ENCODE measurements around the gene THAP10.
"Not testable (repeated sequence)": the region's sequence is repeated elsewhere in the genome, so short reads cannot be mapped to it uniquely, and the experiment has no call there.

The THAP10 gene

DNA sequence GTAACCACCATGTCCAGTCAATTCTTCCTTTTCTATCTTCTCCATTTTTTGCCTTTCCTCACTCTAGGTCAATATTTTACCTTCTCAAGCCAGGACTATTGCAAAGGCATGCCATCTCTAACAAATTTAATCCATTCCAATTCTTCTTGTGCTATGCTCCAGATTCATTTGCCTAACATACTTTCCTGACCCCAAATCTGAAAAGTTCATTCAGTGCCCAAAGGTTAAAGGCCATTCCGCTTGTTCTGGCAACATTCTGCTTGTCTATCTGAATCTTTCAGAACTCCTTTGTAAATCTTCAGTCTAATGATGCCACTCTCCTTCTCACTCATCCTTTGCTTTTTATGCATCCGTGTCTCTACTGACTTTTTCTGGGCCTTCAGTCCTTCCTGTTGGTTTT is 15.6 kb downstream of the THAP10 start:
- DNase-seq (ENCODE audit: low spot score), result no peak

GRCh38 chr15:70876011-70876410 is 16.2 kb downstream of the THAP10 start:
- no peak for DNase-seq (ENCODE audit: low spot score)

- no peak for DNase-seq (ENCODE audit: low spot score)
Observed at GRCh38 chr15:70875001-70875782, 17.0 kb downstream of the THAP10 start.

- DNase-seq (ENCODE audit: low spot score), result no peak
Observed at GRCh38 chr15:70873232-70874054, 18.8 kb downstream of the THAP10 start.

GRCh38 chr15:70871490-70871889 is 20.7 kb downstream of the THAP10 start:
- DNase-seq (ENCODE audit: low spot score), result not testable (repeated sequence)

- no peak for DNase-seq (ENCODE audit: low spot score)
Observed at GRCh38 chr15:70870051-70870450, 22.2 kb downstream of the THAP10 start.

DNA sequence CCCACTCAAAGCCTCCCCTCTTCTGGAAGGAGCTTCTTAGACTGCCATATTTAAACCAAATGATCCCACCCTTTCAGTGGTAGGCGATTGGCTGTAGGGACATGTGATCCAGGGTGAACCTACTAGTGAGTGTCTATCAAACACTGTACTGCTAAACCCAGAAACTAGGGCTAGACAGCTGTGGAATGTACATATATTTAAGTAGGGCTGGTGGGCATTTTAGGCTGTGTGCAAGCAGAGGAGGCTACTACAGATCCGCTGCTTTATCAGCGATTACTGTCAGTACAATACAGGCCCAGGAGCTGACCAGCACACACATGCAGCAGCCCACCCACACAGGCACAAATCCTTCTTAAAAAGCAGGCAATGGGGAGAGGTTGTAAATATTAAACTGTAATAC is 22.9 kb downstream of the THAP10 start:
- no peak for DNase-seq (ENCODE audit: low spot score)

DNA sequence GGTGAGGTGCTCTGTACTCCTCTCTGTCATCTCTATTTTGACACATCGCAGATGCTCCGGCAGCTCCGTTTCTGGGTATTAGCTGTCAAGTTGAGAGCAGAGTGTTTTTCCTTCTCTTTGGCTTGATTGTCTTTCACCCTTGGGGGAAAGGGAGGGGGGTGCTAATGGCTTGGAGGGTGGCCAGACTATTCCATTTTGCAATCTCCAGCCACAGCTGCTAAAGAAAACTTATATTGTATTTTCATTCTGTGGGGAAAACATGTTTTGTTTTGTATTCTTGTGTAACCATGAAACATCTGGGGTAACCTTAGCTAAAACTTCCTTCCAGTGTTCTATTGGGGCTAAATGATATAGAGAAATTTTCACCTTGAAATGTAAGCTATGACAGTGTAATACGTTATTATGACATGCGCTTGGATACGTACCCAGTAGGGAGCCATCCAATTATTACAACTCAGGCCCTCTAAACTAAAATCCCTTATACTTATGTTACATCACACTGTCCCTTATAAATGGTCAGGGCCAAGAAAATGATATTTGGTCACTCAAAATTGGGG is 24.2 kb downstream of the THAP10 start:
- no peak for DNase-seq (ENCODE audit: low spot score)

DNA sequence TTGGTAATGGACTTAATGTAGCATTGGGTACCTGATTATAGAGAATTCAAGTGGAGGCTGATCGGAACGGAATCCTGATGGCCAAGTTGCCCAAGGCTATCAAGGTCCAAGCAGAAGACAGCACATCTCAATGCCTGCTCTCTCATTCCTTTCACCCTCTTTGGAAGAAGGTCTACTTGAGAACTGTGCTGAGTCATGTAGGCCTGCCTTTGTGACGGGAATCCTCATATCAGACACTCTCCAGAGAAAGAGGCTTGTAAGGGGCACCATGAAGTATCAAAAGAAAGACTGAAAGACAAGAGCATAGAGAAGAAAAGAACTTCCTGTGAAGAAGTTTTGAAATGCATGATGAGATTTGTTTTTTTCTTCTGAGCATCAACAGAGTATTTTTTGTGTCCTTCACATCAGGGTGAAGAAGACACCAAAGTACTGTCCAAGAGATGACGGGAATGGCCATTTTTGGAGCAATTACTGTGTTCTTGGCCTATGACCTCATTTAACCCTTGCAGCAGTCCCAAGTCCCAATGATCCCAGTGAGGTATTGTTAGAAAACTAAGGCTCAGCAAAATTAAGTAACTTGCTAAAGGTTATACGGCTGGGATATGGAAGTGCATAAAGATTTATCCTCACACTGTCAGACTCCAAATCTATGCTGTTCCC is 25.1 kb downstream of the THAP10 start:
- DNase-seq (ENCODE audit: low spot score), result no peak

DNA sequence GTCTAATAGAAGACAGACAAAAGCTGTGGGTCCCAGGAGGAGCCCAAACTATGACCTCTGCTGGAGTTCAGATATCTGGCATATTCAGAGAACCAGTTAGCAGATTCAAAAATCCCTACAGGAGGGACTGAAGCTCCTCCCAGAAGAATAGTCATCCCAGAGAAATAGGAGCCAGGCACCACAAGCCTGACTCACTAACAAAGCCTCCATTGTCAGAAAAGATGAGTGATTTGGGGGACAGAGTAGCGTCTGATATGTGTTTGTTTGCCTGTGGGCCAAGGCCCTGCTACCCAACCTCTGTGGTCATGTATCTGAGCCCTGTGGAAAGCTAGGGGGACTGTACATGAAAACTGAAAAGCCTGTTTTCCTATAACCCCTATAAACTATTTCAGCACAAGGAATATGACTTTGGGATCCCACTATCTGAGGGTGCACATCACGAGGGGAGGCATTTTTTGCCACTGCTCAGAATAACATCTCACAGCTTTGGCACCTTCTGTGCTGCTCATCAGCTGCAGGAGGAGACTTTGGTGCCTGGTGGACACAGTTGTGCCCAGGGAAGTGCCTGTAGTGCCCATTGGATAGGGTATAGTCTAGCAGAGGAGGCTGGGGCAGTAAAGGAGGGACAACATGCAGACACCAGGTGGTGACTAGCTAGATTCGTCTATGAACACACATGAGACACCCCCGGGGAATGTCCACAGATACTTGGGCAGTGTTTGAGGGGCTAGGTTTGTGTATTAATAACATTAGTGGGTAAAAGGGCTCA is 28.6 kb downstream of the THAP10 start:
- DNase-seq (ENCODE audit: low spot score), result no peak

- DNase-seq (ENCODE audit: low spot score), result no peak
Observed at GRCh38 chr15:70859998-70860397, 32.2 kb downstream of the THAP10 start.

GRCh38 chr15:70859322-70859908 is 32.8 kb downstream of the THAP10 start:
- no peak for DNase-seq (ENCODE audit: low spot score)

DNA sequence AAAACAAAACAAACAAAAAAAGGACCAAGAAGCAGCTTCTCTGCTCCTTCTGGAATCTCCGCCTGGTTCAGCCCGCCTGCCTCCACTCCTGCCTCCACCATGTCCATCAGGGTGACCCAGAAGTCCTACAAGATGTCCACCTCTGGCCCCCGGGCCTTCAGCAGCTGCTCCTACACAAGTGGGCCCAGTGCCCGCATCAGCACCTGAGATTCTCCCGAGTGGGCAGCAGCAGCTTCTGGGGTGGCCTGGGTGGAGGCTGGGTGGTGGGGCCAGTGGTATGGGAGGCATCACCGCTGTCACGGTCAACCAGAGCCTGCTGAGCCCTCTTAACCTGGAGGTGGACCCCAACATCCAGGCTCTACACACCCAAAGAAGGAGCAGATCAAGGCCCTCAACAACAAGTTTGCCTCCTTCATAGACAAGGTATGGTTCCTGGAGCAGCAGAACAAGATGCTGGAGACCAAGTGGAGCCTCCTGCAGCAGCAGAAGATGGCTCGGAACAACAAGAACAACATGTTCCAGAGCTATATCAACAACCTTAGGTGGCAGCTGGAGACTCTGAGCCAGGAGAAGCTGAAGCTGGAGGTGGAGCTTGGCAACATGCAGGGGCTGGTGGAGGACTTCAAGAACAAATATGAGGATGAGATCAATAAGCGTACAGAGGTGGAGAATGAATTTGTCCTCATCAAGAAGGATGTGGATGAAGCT is 33.5 kb downstream of the THAP10 start:
- DNase-seq (ENCODE audit: low spot score), result not testable (repeated sequence)

- no peak for DNase-seq (ENCODE audit: low spot score)
Observed at GRCh38 chr15:70857562-70858285, 34.5 kb downstream of the THAP10 start.

DNA sequence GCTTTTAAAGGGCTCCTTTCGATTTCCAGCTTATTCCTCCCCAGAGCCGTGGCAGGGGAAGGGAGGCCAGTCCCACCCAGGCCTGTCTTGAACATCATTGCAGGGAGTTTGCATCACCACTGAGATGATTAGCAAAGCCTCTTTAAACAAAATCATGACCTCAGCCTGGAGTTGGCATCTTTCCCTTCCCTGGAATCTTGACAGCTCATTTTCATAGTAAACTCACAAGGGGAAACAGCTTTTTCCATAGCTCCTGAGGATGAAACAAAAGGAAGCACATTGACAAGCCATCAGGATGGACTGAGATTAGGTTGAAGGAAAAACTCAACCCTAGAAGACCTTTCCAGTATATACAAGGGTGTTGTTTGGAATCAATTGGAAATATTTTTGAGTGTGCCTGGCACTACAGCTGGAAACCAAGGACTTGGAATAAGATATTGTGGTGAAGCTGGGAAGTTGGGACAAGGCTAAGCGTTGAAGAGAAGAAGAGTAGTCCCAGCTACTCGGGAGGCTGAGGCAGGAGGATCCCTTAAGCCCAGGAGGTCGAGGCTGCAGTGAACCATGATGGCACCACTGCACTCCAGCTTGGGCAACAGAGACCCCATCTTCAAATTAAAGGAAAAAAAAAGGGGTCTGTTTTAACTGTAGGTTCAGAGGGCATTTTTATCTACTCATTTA is 35.2 kb downstream of the THAP10 start:
- no peak for DNase-seq (ENCODE audit: low spot score)

DNA sequence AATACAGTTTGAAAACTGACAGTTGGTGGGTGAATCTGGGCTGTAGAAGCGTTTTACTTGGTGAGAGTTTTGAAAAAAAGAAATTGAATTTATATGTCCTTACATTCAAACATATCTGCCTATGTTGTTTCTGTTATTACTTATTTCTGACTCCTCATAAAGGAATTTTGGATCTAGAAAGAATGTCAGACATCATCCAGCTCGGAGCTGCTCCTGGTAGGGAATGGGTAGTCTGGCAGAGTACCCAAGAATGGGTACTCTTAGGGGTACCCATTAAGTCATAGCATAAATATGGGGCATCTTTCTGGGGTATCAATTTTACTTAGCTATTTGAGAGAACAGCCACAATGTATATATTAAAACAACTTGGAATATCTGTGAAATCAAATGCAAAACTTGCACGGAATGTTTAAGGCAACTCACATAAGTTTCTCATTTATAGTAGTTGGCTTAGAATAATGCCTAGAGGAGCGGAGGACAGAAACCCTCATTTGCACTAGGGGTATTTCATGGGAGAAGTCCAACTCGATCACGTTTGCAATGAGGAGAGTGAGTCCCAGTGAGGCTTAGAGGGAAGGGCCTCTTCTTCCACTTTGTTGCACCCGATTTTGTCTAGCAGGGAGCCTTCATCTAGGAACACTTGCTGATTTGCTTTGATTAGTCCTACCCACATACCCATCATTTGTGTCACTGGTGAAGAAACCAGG is 35.9 kb downstream of the THAP10 start:
- no peak for DNase-seq (ENCODE audit: low spot score)

- DNase-seq (ENCODE audit: low spot score), result no peak
Observed at GRCh38 chr15:70855764-70856163, 36.5 kb downstream of the THAP10 start.

- DNase-seq (ENCODE audit: low spot score), result no peak
Observed at GRCh38 chr15:70854666-70854976, 37.6 kb downstream of the THAP10 start.
